ENCODE results near the gene CNFN. TPM values are rescaled to one million over a fixed set of nuclear protein-coding genes. Genes with fewer than 3 reads are reported as not detected.

CNFN gene, protein sequence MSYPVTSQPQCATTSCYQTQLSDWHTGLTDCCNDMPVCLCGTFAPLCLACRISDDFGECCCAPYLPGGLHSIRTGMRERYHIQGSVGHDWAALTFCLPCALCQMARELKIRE
- total RNA-seq (2014; rRNA removed; shearing (Covaris generic)): not detected in 2 replicates

DNA sequence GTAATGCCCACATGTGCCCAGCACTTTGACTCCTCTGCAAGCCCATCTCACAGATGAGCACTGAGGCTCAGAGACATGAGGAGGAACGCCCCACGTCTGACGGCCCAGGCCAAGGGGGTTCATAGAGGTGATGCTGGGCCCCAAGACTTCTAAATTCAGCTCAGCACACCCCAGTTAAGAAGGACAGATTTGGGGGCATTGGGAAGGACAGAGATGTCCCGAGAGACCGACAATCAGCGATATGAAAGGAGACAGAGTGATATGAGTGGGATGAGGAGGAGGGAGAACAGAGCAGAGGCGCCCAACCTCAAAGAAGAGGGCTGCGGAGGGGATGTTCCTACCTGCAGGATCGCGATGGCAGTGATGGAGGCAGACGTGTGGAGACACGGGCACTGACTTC is at the start of gene CNFN:
Gene CNFN, minus strand, starts transcription at position 399 of the 400 bp plus-strand sequence. CDS start 1,260 bp downstream, outside the sequence.
- DNase-seq: no peak
- peaks cover 3% of the 10 kb centered on the region for H3K27me3 ChIP-seq
- no peaks in the 10 kb centered on the region for H3K36me3 ChIP-seq
- no peaks in the 10 kb centered on the region for H3K9me3 ChIP-seq (replicated peaks)
- H3K4me3 ChIP-seq: no peak within 1 kb of the TSS
- H3K27ac ChIP-seq: no peak within 1 kb of the TSS
- no peaks in the 10 kb centered on the region for H3K4me1 ChIP-seq

- Histone ChIP-seq H3K4me3 (no peak overlapping the region), H3K9me3 (replicated peaks) (no peaks in the 10 kb centered on the region)
- DNase-seq: no peak
Measured at GRCh38 chr19:42436006-42436405, 45.9 kb upstream of the CNFN start.

GRCh38 chr19:42435316-42435715 is 45.2 kb upstream of the CNFN start:
- H3K36me3 ChIP-seq: no peaks in the 10 kb centered on the region
- H3K9me3 ChIP-seq (replicated peaks): no peaks in the 10 kb centered on the region
- H3K27ac ChIP-seq: no peak overlapping the region
- no peaks in the 10 kb centered on the region for H3K27me3 ChIP-seq
- DNase-seq: no peak
- H3K4me1 ChIP-seq: peaks cover 3% of the 10 kb centered on the region; the same call in 1 of the 2 replicates
- H3K4me3 ChIP-seq: no peak overlapping the region

More at GRCh38 chr19:42436006-42436405, 45.9 kb upstream of the CNFN start:
- Histone ChIP-seq H3K27ac (no peak overlapping the region), H3K4me1 (peaks cover 3% of the 10 kb centered on the region; the same call in 1 of the 2 replicates), H3K27me3 (no peaks in the 10 kb centered on the region), H3K36me3 (no peaks in the 10 kb centered on the region)

GRCh38 chr19:42433503-42434260 is 43.6 kb upstream of the CNFN start:
- Histone ChIP-seq H3K27ac (no peak overlapping the region), H3K4me1 (peaks cover 3% of the 10 kb centered on the region; the same call in 1 of the 2 replicates), H3K36me3 (no peaks in the 10 kb centered on the region), H3K9me3 (replicated peaks) (no peaks in the 10 kb centered on the region), H3K27me3 (no peaks in the 10 kb centered on the region), H3K4me3 (no peak overlapping the region)
- peak; percentile 78 to 81 for DNase-seq

GRCh38 chr19:42431486-42431885 is 41.4 kb upstream of the CNFN start:
- Histone ChIP-seq H3K27ac (no peak overlapping the region), H3K4me3 (no peak overlapping the region), H3K4me1 (peaks cover 3% of the 10 kb centered on the region; the same call in 1 of the 2 replicates), H3K36me3 (no peaks in the 10 kb centered on the region), H3K9me3 (replicated peaks) (no peaks in the 10 kb centered on the region), H3K27me3 (no peaks in the 10 kb centered on the region; the same call in 1 of the 2 replicates)
- no peak for DNase-seq

DNA sequence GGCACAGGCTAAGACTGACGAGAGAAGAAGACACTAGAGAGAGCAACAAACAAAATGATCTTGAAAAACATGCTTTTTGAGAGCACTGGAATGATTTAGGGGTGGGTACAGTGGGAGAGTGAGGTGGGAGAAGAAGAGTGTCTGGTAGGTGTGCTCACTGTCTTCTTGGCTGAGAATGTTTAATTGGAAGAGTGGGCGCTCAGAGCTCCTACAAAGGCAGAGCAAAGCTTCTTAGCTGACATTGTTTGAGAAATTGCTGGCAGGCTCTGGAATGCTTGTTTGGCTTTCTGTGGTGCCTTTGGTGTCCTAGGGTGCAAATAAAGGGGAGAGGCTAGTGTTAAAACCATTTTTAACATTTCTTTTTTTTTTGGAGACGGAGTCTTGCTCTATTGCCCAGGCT is 38.6 kb upstream of the CNFN start:
- H3K27ac ChIP-seq: no peak overlapping the region
- no peak for DNase-seq
- no peaks in the 10 kb centered on the region for H3K9me3 ChIP-seq (replicated peaks)
- H3K27me3 ChIP-seq: no peaks in the 10 kb centered on the region; the same call in 1 of the 2 replicates
- H3K36me3 ChIP-seq: no peaks in the 10 kb centered on the region
- H3K4me3 ChIP-seq: no peak overlapping the region
- H3K4me1 ChIP-seq: peaks cover 3% of the 10 kb centered on the region; the same call in 1 of the 2 replicates

- H3K4me3 ChIP-seq: no peak within 1 kb of the TSS
- no peak for DNase-seq
- H3K9me3 ChIP-seq (replicated peaks): no peaks in the 10 kb centered on the region
- H3K4me1 ChIP-seq: no peaks in the 10 kb centered on the region
- no peaks in the 10 kb centered on the region for H3K36me3 ChIP-seq
- H3K27ac ChIP-seq: no peak within 1 kb of the TSS
- H3K27me3 ChIP-seq: no peaks in the 10 kb centered on the region; the same call in 1 of the 2 replicates
Measured at GRCh38 chr19:42427313-42427712, 37.2 kb upstream of the CNFN start, which contains the start of gene LIPE. TSS of gene LIPE (minus strand) at chr19:42427388. CDS start at chr19:42427149, 239 bp downstream.

- no peak overlapping the region for H3K27ac ChIP-seq
- no peak for DNase-seq
- H3K4me3 ChIP-seq: no peak overlapping the region
- no peaks in the 10 kb centered on the region for H3K4me1 ChIP-seq
- no peaks in the 10 kb centered on the region; the same call in 1 of the 2 replicates for H3K27me3 ChIP-seq
- H3K9me3 ChIP-seq (replicated peaks): no peaks in the 10 kb centered on the region
- H3K36me3 ChIP-seq: no peaks in the 10 kb centered on the region
Measured at GRCh38 chr19:42426643-42427042, 36.5 kb upstream of the CNFN start.

DNA sequence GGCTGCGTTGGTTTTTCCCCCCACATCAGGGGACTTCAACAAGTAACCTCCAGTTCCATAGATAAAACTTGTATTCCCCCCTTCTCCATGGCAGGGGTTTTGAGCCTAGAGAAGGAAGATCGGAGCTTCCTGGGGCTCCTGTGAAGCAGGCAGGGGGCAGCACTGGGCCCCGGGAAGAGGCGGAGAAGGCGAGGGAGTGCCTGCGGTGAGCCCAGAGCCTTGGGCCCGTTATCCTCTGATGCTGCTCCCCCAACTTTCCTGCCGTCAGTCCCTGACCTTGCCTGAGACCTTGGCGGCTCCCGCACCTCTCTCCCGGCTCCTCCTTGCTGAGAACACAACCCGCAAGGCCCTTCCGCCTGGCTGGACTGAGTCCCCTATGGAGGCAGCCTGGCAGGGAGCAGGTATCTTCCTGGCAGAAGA is 34.6 kb upstream of the CNFN start:
- no peaks in the 10 kb centered on the region for H3K36me3 ChIP-seq
- no peaks in the 10 kb centered on the region for H3K9me3 ChIP-seq (replicated peaks)
- no peak overlapping the region for H3K4me3 ChIP-seq
- no peaks in the 10 kb centered on the region; the same call in 1 of the 2 replicates for H3K27me3 ChIP-seq
- DNase-seq: no peak
- no peaks in the 10 kb centered on the region for H3K4me1 ChIP-seq
- no peak overlapping the region for H3K27ac ChIP-seq

DNA sequence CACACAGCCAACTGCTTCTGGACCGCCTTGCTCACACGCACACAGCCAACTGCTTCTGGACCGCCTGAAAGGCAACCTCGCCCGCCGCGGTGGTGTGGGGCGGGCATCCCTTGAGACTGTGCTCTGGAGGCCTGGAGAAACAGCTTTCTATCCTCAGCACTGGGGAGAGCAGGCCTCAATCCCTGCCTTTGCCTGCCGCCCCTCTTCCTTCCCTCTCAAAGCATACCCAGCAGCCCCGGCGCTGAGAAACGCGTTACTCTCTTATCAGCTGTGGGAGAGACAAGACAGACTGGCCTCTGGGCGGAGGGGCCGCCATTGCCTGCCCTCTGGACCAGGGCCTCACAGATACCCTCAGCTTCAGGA is 34.2 kb upstream of the CNFN start:
- H3K4me3 ChIP-seq: no peak overlapping the region
- H3K9me3 ChIP-seq (replicated peaks): no peaks in the 10 kb centered on the region
- H3K27ac ChIP-seq: no peak overlapping the region
- H3K27me3 ChIP-seq: no peaks in the 10 kb centered on the region; the same call in 1 of the 2 replicates
- no peaks in the 10 kb centered on the region for H3K36me3 ChIP-seq
- H3K4me1 ChIP-seq: no peaks in the 10 kb centered on the region
- no peak for DNase-seq

GRCh38 chr19:42423462-42424344 is 33.6 kb upstream of the CNFN start:
- Histone ChIP-seq H3K27me3 (no peaks in the 10 kb centered on the region; the same call in 1 of the 2 replicates), H3K4me3 (no peak overlapping the region), H3K36me3 (no peaks in the 10 kb centered on the region), H3K9me3 (replicated peaks) (no peaks in the 10 kb centered on the region), H3K27ac (no peak overlapping the region), H3K4me1 (no peaks in the 10 kb centered on the region)
- no peak for DNase-seq

GRCh38 chr19:42422901-42423461 is 32.9 kb upstream of the CNFN start:
- H3K4me1 ChIP-seq: no peaks in the 10 kb centered on the region
- no peaks in the 10 kb centered on the region; the same call in 1 of the 2 replicates for H3K27me3 ChIP-seq
- H3K9me3 ChIP-seq (replicated peaks): no peaks in the 10 kb centered on the region
- H3K4me3 ChIP-seq: no peak overlapping the region
- no peak for DNase-seq
- no peaks in the 10 kb centered on the region for H3K36me3 ChIP-seq
- H3K27ac ChIP-seq: no peak overlapping the region

GRCh38 chr19:42422092-42422900 is 32.2 kb upstream of the CNFN start:
- no peak for DNase-seq
- no peaks in the 10 kb centered on the region for H3K9me3 ChIP-seq (replicated peaks)
- no peaks in the 10 kb centered on the region; the same call in 1 of the 2 replicates for H3K27me3 ChIP-seq
- H3K4me1 ChIP-seq: no peaks in the 10 kb centered on the region
- H3K27ac ChIP-seq: no peak overlapping the region
- H3K4me3 ChIP-seq: no peak overlapping the region
- no peaks in the 10 kb centered on the region for H3K36me3 ChIP-seq

DNA sequence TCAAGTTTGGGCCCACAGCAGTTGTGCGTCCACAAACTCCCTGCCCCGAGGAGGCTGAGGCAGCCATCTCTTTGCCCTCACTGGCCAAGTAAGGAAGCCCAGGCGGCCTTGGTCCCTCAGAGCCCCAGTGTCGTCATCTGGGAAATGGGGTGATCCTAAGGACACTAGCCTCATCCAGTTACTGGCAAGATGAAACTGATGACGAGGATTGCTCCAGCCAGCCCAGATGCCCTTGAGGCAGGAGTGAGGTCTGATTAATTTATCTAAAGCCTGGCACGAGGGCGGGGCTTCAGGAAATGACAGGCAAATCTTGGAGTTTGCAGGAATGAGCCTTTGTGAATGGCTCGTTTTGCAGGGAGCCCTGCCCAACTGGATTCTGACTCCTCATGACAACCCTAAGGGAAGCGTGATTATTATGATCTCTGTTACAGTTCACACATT is 31.5 kb upstream of the CNFN start:
- Histone ChIP-seq H3K9me3 (replicated peaks) (no peaks in the 10 kb centered on the region), H3K4me1 (no peaks in the 10 kb centered on the region), H3K4me3 (no peak overlapping the region), H3K27ac (no peak overlapping the region), H3K27me3 (no peaks in the 10 kb centered on the region; the same call in 1 of the 2 replicates), H3K36me3 (no peaks in the 10 kb centered on the region)
- DNase-seq: no peak
